Measurements from ENCODE around the gene NT5C1A.

Gene NT5C1A

GRCh38 chr1:39690225-39690624, 18.3 kb upstream of the NT5C1A start:
- no peak for TF ChIP-seq CTCF (conservative IDR thresholded peaks at IDR 0.05; ENCODE audit: low read depth, low read length)
- H3K4me3 ChIP-seq (ENCODE audit: low read length): no peak overlapping the region
- DNase-seq (ENCODE audit: low read depth): no peak

- no peak for DNase-seq (ENCODE audit: low read depth)
- TF ChIP-seq CTCF (conservative IDR thresholded peaks at IDR 0.05; ENCODE audit: low read depth, low read length): no peak
Measured at GRCh38 chr1:39689635-39690034, 17.7 kb upstream of the NT5C1A start.

DNA sequence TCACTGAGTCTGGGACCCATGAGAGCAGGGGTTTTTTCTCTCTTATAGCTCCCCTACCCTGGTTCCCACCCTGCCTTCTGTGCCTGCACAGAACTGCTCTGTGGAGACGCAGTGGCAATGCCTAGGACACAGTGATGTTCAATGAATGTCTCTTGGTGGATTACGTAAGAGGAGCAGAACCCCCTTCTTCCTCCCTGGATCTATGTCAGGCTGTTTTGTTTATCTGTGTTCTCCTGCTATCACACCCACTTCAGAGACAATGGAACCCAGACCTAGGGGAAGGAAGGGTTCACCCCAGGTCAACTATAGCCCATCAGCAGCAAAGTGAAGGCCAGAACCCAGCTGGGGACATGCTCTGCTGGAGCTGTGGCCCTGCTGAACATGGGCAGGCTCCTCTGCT, 17.3 kb upstream of the NT5C1A start:
- TF ChIP-seq CTCF (conservative IDR thresholded peaks at IDR 0.05; ENCODE audit: low read depth, low read length): no peak
- no peak for DNase-seq (ENCODE audit: low read depth)

More at GRCh38 chr1:39689635-39690034, 17.7 kb upstream of the NT5C1A start:
- no peak overlapping the region for H3K4me3 ChIP-seq (ENCODE audit: low read length)

GRCh38 chr1:39688706-39689105, 16.8 kb upstream of the NT5C1A start:
- TF ChIP-seq CTCF (conservative IDR thresholded peaks at IDR 0.05; ENCODE audit: low read depth, low read length): no peak
- DNase-seq (ENCODE audit: low read depth): no peak
- H3K4me3 ChIP-seq (ENCODE audit: low read length): no peak overlapping the region

More for the DNA sequence above, 17.3 kb upstream of the NT5C1A start:
- no peak overlapping the region for H3K4me3 ChIP-seq (ENCODE audit: low read length)

DNA sequence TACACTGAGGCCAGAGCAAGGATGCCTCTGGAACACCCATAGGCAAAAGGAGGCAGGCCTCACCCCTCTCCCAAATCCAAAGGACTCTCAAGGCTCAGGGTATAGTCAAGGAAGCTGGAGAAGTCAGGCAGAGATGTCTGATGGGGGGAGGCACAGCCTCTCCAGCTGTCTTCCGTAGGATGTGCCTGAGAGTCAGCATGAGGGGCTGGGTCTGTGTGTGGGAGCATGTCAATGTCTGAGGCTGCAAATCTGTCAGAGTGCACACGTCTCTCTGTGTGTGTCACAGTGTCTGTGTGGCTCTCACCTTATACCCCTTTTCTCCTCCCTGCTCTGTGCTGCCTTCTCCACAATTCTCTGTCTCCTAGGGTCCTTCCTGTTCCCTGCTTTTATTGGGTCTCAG, 15.3 kb upstream of the NT5C1A start:
- TF ChIP-seq CTCF (conservative IDR thresholded peaks at IDR 0.05; ENCODE audit: low read depth, low read length): no peak
- H3K4me3 ChIP-seq (ENCODE audit: low read length): no peak overlapping the region
- no peak for DNase-seq (ENCODE audit: low read depth)

- TF ChIP-seq CTCF (conservative IDR thresholded peaks at IDR 0.05; ENCODE audit: low read depth, low read length): no peak
- no peak overlapping the region for H3K4me3 ChIP-seq (ENCODE audit: low read length)
- no peak for DNase-seq (ENCODE audit: low read depth)
Measured at GRCh38 chr1:39685071-39685470, 13.2 kb upstream of the NT5C1A start.

GRCh38 chr1:39684313-39684664, 12.4 kb upstream of the NT5C1A start:
- no peak overlapping the region for H3K4me3 ChIP-seq (ENCODE audit: low read length)
- no peak for TF ChIP-seq CTCF (conservative IDR thresholded peaks at IDR 0.05; ENCODE audit: low read depth, low read length)
- no peak for DNase-seq (ENCODE audit: low read depth)

All from retinal pigment epithelial cell (primary cell).